ENCODE measurements around the gene CYB561D1. TPM values are rescaled to one million over a fixed set of nuclear protein-coding genes. Genes with fewer than 3 reads are reported as not detected.

Gene CYB561D1
- total and polyA plus RNA-seq, 2 of the 13 experiments (the other 11 are each of a cell fraction or from before 2014, with no cell fraction given): 3.9 to 4.1 TPM

DNA sequence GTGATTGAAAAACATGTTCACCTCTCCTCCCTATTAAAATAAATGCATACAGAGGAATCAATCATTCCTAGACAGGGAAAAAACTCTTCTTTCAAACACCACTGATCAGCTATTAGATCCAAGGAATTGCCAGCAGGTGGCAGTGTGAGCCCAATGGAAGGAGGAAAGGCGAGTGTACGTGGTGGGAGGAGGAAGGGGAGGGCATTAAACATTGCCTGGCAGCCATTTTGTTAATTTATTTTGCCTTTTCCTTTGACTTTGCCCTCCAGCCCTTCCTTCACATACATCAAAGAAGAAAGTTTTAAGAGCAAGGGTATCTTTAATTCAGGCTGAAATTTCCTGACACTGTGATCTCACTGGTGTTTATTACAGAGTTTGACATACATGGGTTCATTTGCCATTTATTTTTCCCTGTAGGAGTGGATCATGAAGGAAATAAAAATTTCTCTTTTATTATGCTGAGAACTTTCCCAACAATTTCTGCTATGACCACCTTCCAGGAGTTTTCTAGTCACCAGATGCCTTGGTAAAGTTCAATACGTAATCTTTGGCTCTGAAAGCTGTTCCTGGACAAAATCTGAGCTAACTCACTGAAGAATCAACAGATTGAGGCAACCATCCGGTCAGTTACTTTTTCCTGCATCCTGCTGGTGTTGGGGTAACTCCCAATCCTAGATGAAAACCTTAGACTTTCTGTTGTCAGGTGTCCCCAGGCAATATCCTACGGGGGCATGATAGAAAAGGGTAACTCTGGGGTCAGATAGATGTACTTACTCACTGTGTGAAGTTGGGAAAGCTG, 52.6 kb downstream of the CYB561D1 start (continued):
- TF ChIP-seq, protein P1, sequence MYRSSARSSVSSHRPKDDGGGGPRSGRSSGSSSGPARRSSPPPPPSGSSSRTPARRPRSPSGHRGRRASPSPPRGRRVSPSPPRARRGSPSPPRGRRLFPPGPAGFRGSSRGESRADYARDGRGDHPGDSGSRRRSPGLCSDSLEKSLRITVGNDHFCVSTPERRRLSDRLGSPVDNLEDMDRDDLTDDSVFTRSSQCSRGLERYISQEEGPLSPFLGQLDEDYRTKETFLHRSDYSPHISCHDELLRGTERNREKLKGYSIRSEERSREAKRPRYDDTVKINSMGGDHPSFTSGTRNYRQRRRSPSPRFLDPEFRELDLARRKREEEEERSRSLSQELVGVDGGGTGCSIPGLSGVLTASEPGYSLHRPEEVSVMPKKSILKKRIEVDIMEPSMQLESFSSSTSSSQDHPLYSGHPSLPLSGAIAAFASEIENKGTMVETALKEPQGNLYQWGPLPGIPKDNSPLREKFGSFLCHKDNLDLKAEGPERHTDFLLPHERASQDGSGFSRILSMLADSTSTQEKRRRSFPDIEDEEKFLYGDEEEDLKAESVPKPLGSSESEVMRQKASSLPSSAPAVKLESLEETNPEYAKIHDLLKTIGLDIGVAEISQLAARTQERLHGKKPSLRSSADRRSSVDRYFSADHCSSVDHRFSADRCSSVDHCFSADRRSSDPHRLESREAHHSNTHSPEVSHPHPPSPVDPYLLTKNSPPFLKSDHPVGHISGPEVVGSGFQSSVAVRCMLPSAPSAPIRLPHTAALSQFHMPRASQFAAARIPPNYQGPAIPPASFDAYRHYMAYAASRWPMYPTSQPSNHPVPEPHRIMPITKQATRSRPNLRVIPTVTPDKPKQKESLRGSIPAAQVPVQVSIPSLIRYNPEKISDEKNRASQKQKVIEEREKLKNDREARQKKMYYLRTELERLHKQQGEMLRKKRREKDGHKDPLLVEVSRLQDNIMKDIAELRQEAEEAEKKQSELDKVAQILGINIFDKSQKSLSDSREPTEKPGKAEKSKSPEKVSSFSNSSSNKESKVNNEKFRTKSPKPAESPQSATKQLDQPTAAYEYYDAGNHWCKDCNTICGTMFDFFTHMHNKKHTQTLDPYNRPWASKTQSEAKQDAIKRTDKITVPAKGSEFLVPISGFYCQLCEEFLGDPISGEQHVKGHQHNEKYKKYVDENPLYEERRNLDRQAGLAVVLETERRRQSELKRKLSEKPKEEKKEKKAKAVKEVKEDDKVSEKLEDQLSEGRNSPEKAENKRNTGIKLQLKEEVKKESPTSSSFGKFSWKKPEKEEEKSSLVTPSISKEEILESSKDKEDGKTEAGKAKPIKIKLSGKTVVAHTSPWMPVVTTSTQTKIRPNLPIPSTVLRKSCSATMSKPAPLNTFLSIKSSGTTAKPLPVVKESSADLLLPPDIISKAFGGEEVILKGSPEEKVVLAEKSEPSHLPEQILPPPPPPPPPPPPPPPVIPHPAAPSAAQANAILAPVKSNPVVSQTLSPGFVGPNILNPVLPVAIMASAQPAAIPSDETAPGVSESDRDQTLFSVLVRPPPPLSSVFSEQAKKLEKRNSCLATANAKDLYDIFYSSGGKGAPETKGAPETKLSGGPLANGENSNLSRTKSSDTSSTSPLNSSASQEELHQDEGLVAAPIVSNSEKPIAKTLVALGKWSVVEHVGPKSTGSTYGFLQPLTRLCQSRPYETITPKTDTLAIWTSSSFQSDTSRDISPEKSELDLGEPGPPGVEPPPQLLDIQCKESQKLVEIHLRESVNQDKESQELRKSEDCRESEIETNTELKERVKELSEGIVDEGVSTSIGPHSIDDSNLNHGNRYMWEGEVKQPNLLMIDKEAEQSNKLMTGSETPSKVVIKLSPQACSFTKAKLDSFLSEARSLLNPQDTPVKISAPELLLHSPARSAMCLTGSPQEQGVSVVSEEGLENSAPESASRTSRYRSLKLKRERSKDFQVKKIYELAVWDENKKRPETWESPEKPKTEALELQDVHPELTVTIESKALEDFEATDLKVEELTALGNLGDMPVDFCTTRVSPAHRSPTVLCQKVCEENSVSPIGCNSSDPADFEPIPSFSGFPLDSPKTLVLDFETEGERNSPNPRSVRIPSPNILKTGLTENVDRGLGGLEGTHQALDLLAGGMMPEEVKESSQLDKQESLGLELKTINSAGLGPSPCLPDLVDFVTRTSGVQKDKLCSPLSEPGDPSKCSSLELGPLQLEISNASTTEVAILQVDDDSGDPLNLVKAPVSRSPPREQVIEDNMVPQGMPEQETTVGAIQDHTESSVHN (CRISPR knock-in tag; IDR thresholded peaks at IDR 0.05): no peak
- TF ChIP-seq, protein P2, sequence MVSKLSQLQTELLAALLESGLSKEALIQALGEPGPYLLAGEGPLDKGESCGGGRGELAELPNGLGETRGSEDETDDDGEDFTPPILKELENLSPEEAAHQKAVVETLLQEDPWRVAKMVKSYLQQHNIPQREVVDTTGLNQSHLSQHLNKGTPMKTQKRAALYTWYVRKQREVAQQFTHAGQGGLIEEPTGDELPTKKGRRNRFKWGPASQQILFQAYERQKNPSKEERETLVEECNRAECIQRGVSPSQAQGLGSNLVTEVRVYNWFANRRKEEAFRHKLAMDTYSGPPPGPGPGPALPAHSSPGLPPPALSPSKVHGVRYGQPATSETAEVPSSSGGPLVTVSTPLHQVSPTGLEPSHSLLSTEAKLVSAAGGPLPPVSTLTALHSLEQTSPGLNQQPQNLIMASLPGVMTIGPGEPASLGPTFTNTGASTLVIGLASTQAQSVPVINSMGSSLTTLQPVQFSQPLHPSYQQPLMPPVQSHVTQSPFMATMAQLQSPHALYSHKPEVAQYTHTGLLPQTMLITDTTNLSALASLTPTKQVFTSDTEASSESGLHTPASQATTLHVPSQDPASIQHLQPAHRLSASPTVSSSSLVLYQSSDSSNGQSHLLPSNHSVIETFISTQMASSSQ (IDR thresholded peaks at IDR 0.05; ENCODE audit: low read depth): no peak
- TF ChIP-seq, protein P2 (CRISPR knock-in tag; IDR thresholded peaks at IDR 0.05; ENCODE audit: borderline replicate concordance): no peak
- TF ChIP-seq, protein P3, sequence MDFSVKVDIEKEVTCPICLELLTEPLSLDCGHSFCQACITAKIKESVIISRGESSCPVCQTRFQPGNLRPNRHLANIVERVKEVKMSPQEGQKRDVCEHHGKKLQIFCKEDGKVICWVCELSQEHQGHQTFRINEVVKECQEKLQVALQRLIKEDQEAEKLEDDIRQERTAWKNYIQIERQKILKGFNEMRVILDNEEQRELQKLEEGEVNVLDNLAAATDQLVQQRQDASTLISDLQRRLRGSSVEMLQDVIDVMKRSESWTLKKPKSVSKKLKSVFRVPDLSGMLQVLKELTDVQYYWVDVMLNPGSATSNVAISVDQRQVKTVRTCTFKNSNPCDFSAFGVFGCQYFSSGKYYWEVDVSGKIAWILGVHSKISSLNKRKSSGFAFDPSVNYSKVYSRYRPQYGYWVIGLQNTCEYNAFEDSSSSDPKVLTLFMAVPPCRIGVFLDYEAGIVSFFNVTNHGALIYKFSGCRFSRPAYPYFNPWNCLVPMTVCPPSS (IDR thresholded peaks at IDR 0.05): no peak
- TF ChIP-seq SIX4 (CRISPR knock-in tag; IDR thresholded peaks at IDR 0.05) (no peak), HNF4A (CRISPR knock-in tag; IDR thresholded peaks at IDR 0.05) (no peak), KMT2A (CRISPR knock-in tag; IDR thresholded peaks at IDR 0.05) (peak; percentile 47; the same call in 1 of the 2 replicates), ZNF253 (CRISPR knock-in tag; IDR thresholded peaks at IDR 0.05; ENCODE audit: borderline replicate concordance) (no peak), SAP130 (CRISPR knock-in tag; IDR thresholded peaks at IDR 0.05; ENCODE audit: low read depth) (peak; percentile 53), ATF1 (CRISPR knock-in tag; IDR thresholded peaks at IDR 0.05) (no peak), GPN1 (CRISPR knock-in tag; IDR thresholded peaks at IDR 0.05; ENCODE audit: borderline replicate concordance) (no peak), TBL1XR1 (IDR thresholded peaks at IDR 0.05; ENCODE audit: borderline replicate concordance, low read length, partially characterized antibody) (no peak), KMT2B (CRISPR knock-in tag; IDR thresholded peaks at IDR 0.05) (peak; percentile 27; the same call in 1 of the 2 replicates)
